PC-9 (cell line): ENCODE data around the gene THAP11. TPM values are rescaled to one million over a fixed set of nuclear protein-coding genes. Genes with fewer than 3 reads are reported as not detected.

Source experiments
- BruUV-seq: library from RNA; stranded (reverse); fragments of 400-500 nt; replicated peaks from 2 replicates; lab custom pipeline; 2021; lab: Mats Ljungman, UMichigan
- CTCF ChIA-PET: fragments of 300-600 bp; sonication (Branson Sonifier 250); formaldehyde crosslinking; loops from one replicate; lab custom pipeline; 2022; ENCODE audit warnings: antibody characterized with exemption; lab: Charles Lee
- POLR2A ChIA-PET: fragments of 300-600 bp; sonication (Branson Sonifier 250); formaldehyde crosslinking; loops from one replicate; lab custom pipeline; 2022; ENCODE audit warnings: antibody characterized with exemption; ENCODE audit not compliant: unreplicated experiment; lab: Charles Lee
- DNase-seq, 2 experiments: peaks; one replicate each; pipeline versions ENCODE4 v3.0.0 to v3.0.0-alpha.2; 2015 to 2022; ENCODE audit warnings: mixed read lengths in 1 of 2
- H2AFZ ChIP-seq: fragments of 200-600 bp; sonication (generic); 2 replicates; pipeline ENCODE4 v1.8.1; 2017; ENCODE audit warnings: antibody characterized with exemption
- H3F3A ChIP-seq: fragments of 200-600 bp; sonication (generic); 2 replicates; pipeline ENCODE4 v1.8.1; 2017; ENCODE audit warnings: antibody characterized with exemption, mild to moderate bottlenecking, low read depth; ENCODE audit not compliant: insufficient read depth
- H3K27ac ChIP-seq: fragments of 200-600 bp; sonication (generic); 2 replicates; pipeline ENCODE4 v1.6.1; 2016; ENCODE audit warnings: mixed run types
- H3K27me3 ChIP-seq: fragments of 200-600 bp; sonication (generic); 2 replicates; pipeline ENCODE4 v1.6.1; 2016; ENCODE audit warnings: low read depth, mixed run types; ENCODE audit not compliant: insufficient read depth
- H3K36me3 ChIP-seq: fragments of 200-600 bp; sonication (generic); 2 replicates; pipeline ENCODE4 v1.6.1; 2016; ENCODE audit warnings: low read depth, mixed run types
- H3K4me1 ChIP-seq: fragments of 200-600 bp; sonication (generic); replicated peaks from 2 replicates; pipeline ENCODE4 v1.6.1; 2016; ENCODE audit warnings: mixed run types; ENCODE audit not compliant: insufficient read depth
- H3K4me2 ChIP-seq: fragments of 200-600 bp; sonication (generic); 2 replicates; pipeline ENCODE4 v1.6.1; 2017; ENCODE audit warnings: mixed run types
- H3K4me3 ChIP-seq: fragments of 200-600 bp; sonication (generic); 2 replicates; pipeline ENCODE4 v1.6.1; 2016; ENCODE audit warnings: mixed run types
- H3K79me2 ChIP-seq: fragments of 200-600 bp; sonication (generic); 2 replicates; pipeline ENCODE4 v1.6.1; 2017; ENCODE audit warnings: low read depth, mixed run types
- H3K9me2 ChIP-seq: fragments of 200-600 bp; sonication (generic); 2 replicates; pipeline ENCODE4 v1.8.1; 2017; ENCODE audit warnings: mild to moderate bottlenecking; ENCODE audit not compliant: insufficient read depth
- H3K9me3 ChIP-seq: fragments of 200-600 bp; sonication (generic); 2 replicates; pipeline ENCODE4 v1.8.1; 2016; ENCODE audit warnings: low read depth; ENCODE audit not compliant: insufficient read depth
- H4K20me1 ChIP-seq: fragments of 200-600 bp; sonication (generic); 2 replicates; pipeline ENCODE4 v1.8.1; 2017; ENCODE audit not compliant: insufficient read depth
- CTCF ChIP-seq: fragments of 200-600 bp; sonication (generic); conservative IDR thresholded peaks from 2 replicates; pipeline ENCODE4 v1.6.1; 2017; ENCODE audit warnings: mixed run types, antibody characterized with exemption, mild to moderate bottlenecking, moderate library complexity
- EZH2 ChIP-seq: fragments of 200-600 bp; sonication (generic); IDR thresholded peaks from 2 replicates; pipeline ENCODE4 v1.8.0; 2017; ENCODE audit warnings: antibody characterized with exemption, low read depth
- intact Hi-C: fragments of 100-400 bp; cut with micrococcal nuclease; formaldehyde crosslinking; loops from one replicate; pipeline ENCODE4 v1.10.0; 2022; ENCODE audit not compliant: unreplicated experiment
- total RNA-seq: library from RNA; stranded (reverse); gene quantifications from 2 replicates; pipeline ENCODE4 v1.2.3, GENCODE V29; 2021

Gene THAP11
- total RNA-seq, 1 experiment from 2014 or later = 18.9 TPM

- peaks cover 4% of the 10 kb centered on the region; the same call in 1 of the 2 replicates for H3K36me3 ChIP-seq
- TF ChIP-seq CTCF = no peak
- no peak within 1 kb of the TSS for H2AFZ ChIP-seq
- no peak within 1 kb of the TSS for H3K4me2 ChIP-seq
- H3K4me3 ChIP-seq = no peak within 1 kb of the TSS
- no peak within 1 kb of the TSS for H3K27ac ChIP-seq
- no peaks in the 10 kb centered on the region for H3K27me3 ChIP-seq
- DNase-seq = peak in 1 of 2 experiments; percentile 91
- H3K4me1 ChIP-seq = no peaks in the 10 kb centered on the region
- H3K9me3 ChIP-seq = no peaks in the 10 kb centered on the region
- no peaks in the 10 kb centered on the region; the same call in 1 of the 2 replicates for H3F3A ChIP-seq
- ChIA-PET CTCF (interaction anchor here (0.5 to 2.1 kb wide), 4 partner anchors 52 to 370 kb away, joined by 3 to 13 read pairs (median 4); no protein-coding TSS in a partner anchor), POLR2A (interaction anchor here (0.6 kb wide), 2 partner anchors 69 to 322 kb away, joined by 7 to 8 read pairs; no protein-coding TSS in a partner anchor)
- H3K9me2 ChIP-seq = no peaks in the 10 kb centered on the region
- H3K79me2 ChIP-seq = no peaks in the 10 kb centered on the region
- H4K20me1 ChIP-seq = no peaks in the 10 kb centered on the region
- intact Hi-C loops = no loop called here
- BruUV-seq = no TSS peak
Observed at GRCh38 chr16:67884684-67885083, 42.6 kb downstream of the THAP11 start, which contains the start of gene NRN1L. NRN1L (plus strand) TSS chr16:67884885; CDS start chr16:67884904, 19 bp downstream.

GRCh38 chr16:67885545-67885944 is 43.4 kb downstream of the THAP11 start:
- BruUV-seq = no TSS peak
- Histone ChIP-seq H2AFZ (no peak overlapping the region), H3K9me2 (no peaks in the 10 kb centered on the region), H3K4me3 (no peak overlapping the region), H3K79me2 (no peaks in the 10 kb centered on the region), H3K4me2 (no peak overlapping the region), H3K4me1 (no peaks in the 10 kb centered on the region), H3K27ac (no peak overlapping the region), H4K20me1 (no peaks in the 10 kb centered on the region), H3F3A (peaks cover under 1% of the 10 kb centered on the region; the same call in 1 of the 2 replicates), H3K27me3 (no peaks in the 10 kb centered on the region), H3K9me3 (no peaks in the 10 kb centered on the region), H3K36me3 (peaks cover 4% of the 10 kb centered on the region; the same call in 1 of the 2 replicates)
- no peak for DNase-seq
- TF ChIP-seq CTCF (no peak), EZH2 (no peak)
- intact Hi-C loops = no loop called here
- POLR2A ChIA-PET = no interaction called here
- CTCF ChIA-PET = no interaction called here

GRCh38 chr16:67885976-67886375 is 43.9 kb downstream of the THAP11 start:
- intact Hi-C loops = no loop called here
- CTCF ChIA-PET = no interaction called here
- no peak for DNase-seq

More at GRCh38 chr16:67885976-67886375, 43.9 kb downstream of the THAP11 start:
- no peak overlapping the region for H3K4me3 ChIP-seq
- H3K9me3 ChIP-seq = no peaks in the 10 kb centered on the region
- no peaks in the 10 kb centered on the region for H3K9me2 ChIP-seq
- H2AFZ ChIP-seq = no peak overlapping the region
- no TSS peak for BruUV-seq
- no peaks in the 10 kb centered on the region for H3K27me3 ChIP-seq
- H4K20me1 ChIP-seq = no peaks in the 10 kb centered on the region
- POLR2A ChIA-PET = no interaction called here
- H3K79me2 ChIP-seq = no peaks in the 10 kb centered on the region
- peaks cover 5% of the 10 kb centered on the region; the same call in 1 of the 2 replicates for H3F3A ChIP-seq
- H3K27ac ChIP-seq = no peak overlapping the region
- H3K36me3 ChIP-seq = peaks cover 4% of the 10 kb centered on the region; the same call in 1 of the 2 replicates
- no peak overlapping the region for H3K4me2 ChIP-seq
- TF ChIP-seq EZH2 (no peak), CTCF (no peak)
- no peaks in the 10 kb centered on the region for H3K4me1 ChIP-seq
